ENCODE measurements around the gene RTRAF.

- TF ChIP-seq RAD21 (IDR thresholded peaks at IDR 0.05; ENCODE audit: low read depth) (no peak), FOXM1 (IDR thresholded peaks at IDR 0.05; ENCODE audit: borderline replicate concordance, low read depth) (no peak), REST (IDR thresholded peaks at IDR 0.05; ENCODE audit: low read depth) (no peak), MAX (IDR thresholded peaks at IDR 0.05) (no peak)
These were observed 59.4 kb downstream of the RTRAF start for GRCh38 chr14:52048641-52049204.
